GM19043 (cell line): ENCODE data around the gene SENP7.
"Not testable (repeated sequence)": the region's sequence is repeated elsewhere in the genome, so short reads cannot be mapped to it uniquely, and the experiment has no call there.

Experiments
- ATAC-seq: cut with Tn5 transposase; IDR thresholded peaks from one replicate; pipeline ENCODE4 v1.9.1; 2021; ENCODE audit warnings: low read depth; ENCODE audit not compliant: unreplicated experiment

SENP7 gene

GRCh38 chr3:101375586-101375985 lies 137.4 kb downstream of the SENP7 start:
- no peak for ATAC-seq

GRCh38 chr3:101362406-101362805 lies 150.6 kb downstream of the SENP7 start:
- ATAC-seq, result no peak

- ATAC-seq, result no peak
Measured at GRCh38 chr3:101351829-101352228, 161.2 kb downstream of the SENP7 start.

DNA sequence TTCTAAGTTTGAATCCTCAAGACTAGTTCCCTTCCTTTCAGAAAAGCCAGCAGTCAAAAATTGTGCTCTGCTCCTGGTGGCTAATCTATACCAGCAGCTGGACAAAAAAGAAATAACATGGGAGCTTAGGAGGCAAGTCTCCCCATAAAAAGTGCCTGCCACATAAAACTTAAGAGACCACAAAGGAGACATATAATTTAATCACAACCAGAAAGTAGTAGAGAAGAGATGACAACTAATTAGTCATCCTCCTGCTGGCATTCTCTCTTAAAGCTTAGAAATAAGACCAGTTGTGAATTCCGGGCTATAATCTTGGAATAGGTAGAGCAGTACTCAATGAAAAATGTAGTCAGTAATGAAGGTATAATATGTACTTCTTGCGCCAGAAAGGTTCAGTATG lies 172.4 kb downstream of the SENP7 start:
- ATAC-seq, result no peak

- ATAC-seq, result no peak
Measured at GRCh38 chr3:101333883-101334282, 179.1 kb downstream of the SENP7 start.

DNA sequence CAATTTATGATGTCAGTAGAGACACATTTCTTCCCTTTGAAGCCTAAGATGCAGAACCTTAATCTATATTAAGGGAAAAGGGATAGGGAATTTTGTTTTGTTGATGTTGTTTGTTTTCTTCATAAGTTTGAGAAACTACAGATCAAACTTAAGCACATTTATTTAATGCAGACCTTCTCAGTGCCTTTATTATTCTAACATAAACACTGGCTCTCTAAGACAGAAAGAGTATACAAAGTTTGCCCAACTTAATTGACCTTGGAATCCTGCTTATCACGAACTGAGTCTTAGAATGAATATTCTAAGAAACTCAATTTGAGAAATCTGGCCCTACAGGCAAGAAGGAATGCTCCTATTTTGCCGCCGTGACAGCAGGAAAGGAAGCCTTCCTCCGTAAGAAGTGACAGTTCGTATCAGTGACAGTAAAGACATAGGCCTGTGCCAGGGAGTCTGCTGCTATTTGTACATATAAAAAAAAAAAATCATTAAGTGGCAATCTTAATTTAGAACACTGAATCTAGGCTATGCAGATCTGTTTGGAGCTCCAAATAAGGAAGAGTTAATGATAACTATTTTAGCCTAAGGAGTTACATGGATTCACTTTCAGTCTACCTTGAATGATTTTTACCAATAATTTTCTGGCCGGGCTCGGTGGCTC lies 183.9 kb downstream of the SENP7 start:
- no peak for ATAC-seq

- no peak for ATAC-seq
Measured at GRCh38 chr3:101325393-101326134, 187.4 kb downstream of the SENP7 start.

GRCh38 chr3:101320475-101320874 lies 192.5 kb downstream of the SENP7 start, which contains the start of gene IMPG2:
Gene IMPG2, minus strand, starts transcription at chr3:101320575. Its CDS starts 203 bp downstream, at chr3:101320372.
- no peak for ATAC-seq

GRCh38 chr3:101319531-101319930 lies 193.5 kb downstream of the SENP7 start:
- no peak for ATAC-seq

GRCh38 chr3:101312545-101312944 lies 200.5 kb downstream of the SENP7 start:
- no peak for ATAC-seq

GRCh38 chr3:101311676-101312075 lies 201.3 kb downstream of the SENP7 start:
- ATAC-seq, result no peak

- no peak for ATAC-seq
Measured at GRCh38 chr3:101310978-101311375, 202.0 kb downstream of the SENP7 start.

DNA sequence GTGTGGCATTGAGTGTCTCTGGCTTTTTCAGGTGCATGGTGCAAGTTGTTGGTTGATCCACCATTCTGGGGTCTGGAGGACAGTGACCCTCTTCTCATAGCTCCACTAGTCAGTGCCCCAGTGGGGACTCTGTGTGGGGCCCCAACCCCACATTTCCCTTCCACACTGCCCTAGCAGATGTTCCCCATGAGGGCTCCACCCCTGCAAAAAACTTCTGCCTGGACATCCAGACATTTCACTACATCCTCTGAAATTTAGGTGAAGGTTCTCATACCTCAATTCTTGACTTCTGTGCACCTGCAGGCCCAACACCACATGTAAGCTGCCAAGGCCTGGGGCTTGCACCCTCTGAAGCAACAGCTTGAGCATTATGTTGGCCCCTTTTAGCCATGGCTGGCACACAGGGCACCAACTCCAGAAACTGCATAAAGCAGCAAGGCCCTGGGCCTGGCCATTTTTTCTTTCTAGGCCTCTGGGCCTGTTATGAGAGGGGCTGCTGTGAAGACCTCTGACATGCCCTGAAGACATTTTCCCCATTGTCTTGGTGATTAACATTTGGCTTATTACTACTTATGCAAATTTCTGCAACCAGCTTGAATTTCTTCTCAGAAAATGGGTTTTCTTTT lies 204.8 kb downstream of the SENP7 start:
- ATAC-seq, result not testable (repeated sequence)

- ATAC-seq, result no peak
Measured at GRCh38 chr3:101303836-101304235, 209.2 kb downstream of the SENP7 start.

DNA sequence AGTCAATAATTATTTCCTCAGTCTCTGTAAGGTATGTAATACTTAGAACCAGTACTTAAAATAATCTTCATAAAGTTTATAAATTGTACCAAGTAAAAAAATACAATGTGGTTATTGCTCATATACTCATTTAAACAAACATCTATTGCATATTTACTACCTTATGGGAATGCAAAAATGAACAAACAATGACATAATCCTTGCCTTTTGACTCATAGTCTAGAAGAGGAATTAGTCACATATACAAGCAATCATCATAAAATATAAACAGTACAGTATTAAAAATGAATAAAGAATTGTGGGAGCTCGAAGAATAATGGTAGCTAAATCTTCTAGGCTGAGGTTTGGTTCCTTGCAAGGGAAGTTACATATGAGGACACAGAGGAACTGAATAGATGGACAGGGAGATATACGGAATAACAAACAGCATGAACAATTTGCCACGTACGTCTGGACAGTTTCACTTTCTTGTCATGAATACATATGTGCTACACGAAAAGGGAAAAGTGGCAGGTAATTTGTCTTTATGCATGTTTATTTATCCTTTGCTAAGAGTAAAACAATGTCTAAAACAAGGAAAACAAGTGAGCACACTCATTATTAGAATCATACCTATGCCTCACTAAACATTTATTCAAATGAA lies 209.8 kb downstream of the SENP7 start:
- no peak for ATAC-seq

- no peak for ATAC-seq
Measured at GRCh38 chr3:101300073-101300472, 212.9 kb downstream of the SENP7 start.

DNA sequence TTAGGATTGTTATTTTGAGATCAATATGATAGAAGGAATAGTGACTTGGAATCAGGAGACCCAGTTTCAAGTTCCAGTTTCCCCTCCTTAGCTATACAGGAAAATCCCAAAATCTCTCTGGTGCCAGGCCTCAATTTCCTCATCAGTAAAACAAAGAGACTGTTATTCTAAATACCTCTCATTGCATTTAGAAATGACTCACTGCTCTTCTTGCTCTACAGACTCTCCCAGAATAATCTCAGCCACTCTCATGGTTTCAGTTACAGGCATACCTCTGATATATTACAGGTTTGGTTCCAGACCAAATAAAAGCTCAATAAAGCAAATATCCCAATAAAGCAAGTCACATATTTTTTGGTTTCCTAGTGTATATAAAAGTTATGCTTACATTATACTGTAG lies 221.0 kb downstream of the SENP7 start:
- no peak for ATAC-seq

- no peak for ATAC-seq
Measured at GRCh38 chr3:101288294-101288693, 224.7 kb downstream of the SENP7 start.

DNA sequence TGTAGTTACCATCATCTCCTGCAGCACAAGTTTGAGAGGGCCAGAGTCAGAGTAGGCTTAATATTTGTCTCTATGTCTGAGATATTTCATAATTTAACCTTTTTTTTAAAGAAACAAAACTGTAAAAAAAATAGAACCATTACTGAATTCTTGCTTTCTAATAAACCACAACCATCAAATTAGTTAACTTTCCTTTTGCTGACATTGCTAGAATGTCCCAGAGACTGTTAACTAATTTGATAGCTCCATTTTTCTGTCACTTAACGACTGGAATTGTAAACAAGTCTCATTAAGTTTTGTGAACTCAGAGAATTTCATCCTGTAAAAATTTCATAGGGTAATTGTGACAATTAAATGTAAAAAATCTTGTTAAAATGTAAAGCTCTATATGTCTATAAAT lies 228.3 kb downstream of the SENP7 start:
- no peak for ATAC-seq

GRCh38 chr3:101281521-101282030 lies 231.4 kb downstream of the SENP7 start:
- ATAC-seq, result no peak

- ATAC-seq, result no peak
Measured at GRCh38 chr3:101279765-101280385, 233.1 kb downstream of the SENP7 start.
